ENCODE data around the gene ECE1. TPM values are rescaled to one million over a fixed set of nuclear protein-coding genes. Genes with fewer than 3 reads are reported as not detected.

The ECE1 gene
- total RNA-seq, 1 experiment from 2014 or later, result 192 TPM

GRCh38 chr1:21302747-21303715, 12.8 kb upstream of the ECE1 start:
- BruUV-seq (replicated peaks), result no TSS peak
- no peak for DNase-seq (ENCODE audit: low read depth, low spot score)
- TF ChIP-seq TCF7L2 (IDR thresholded peaks at IDR 0.05; ENCODE audit: low read depth, low read length) (no peak), SIN3A (IDR thresholded peaks at IDR 0.05; ENCODE audit: borderline replicate concordance, insufficient read depth, low read depth, low read length) (no peak), POLR2AphosphoS5 (IDR thresholded peaks at IDR 0.05; ENCODE audit: low read depth, low read length) (no peak), REST (IDR thresholded peaks at IDR 0.05; ENCODE audit: insufficient read depth in 1 of 2, low read depth in 2 of 2, low read length in 1 of 2) (no peak), CTCF (IDR thresholded peaks at IDR 0.05) (no peak)
- ChIA-PET POLR2A (no interaction called here), CTCF (no interaction called here)
- in situ Hi-C loops (cut with HindIII; ENCODE audit: low pct_unique_long_range_greater_than_20kb, low sequenced_read_pairs) (no loop called here), intact Hi-C loops (cut with micrococcal nuclease; ENCODE audit: unreplicated experiment) (loop anchor here (5.0 kb wide), 1 partner anchor 34 kb away; no protein-coding TSS in a partner anchor)
- Histone ChIP-seq H3K27ac (ENCODE audit: low read length) (peak overlapping the region; percentile 76), H3K4me1 (ENCODE audit: control insufficient read depth, insufficient read depth, low read length) (peaks cover 49% of the 10 kb centered on the region), H3K9me3 (ENCODE audit: control insufficient read depth, insufficient read depth, low read depth, low read length) (no peaks in the 10 kb centered on the region), H3K27me3 (ENCODE audit: control insufficient read depth, insufficient read depth, low read length) (no peaks in the 10 kb centered on the region), H3K4me3 (ENCODE audit: low read depth in 2 of 2, low read length in 2 of 2) (no peak overlapping the region), H3K36me3 (ENCODE audit: control insufficient read depth, insufficient read depth, low read length) (no peaks in the 10 kb centered on the region)
- peak; percentile 75 for ATAC-seq

GRCh38 chr1:21301794-21302440, 11.7 kb upstream of the ECE1 start:
- TF ChIP-seq CTCF (IDR thresholded peaks at IDR 0.05) (no peak), POLR2AphosphoS5 (IDR thresholded peaks at IDR 0.05; ENCODE audit: low read depth, low read length) (no peak), TCF7L2 (IDR thresholded peaks at IDR 0.05; ENCODE audit: low read depth, low read length) (no peak), REST (IDR thresholded peaks at IDR 0.05; ENCODE audit: insufficient read depth in 1 of 2, low read depth in 2 of 2, low read length in 1 of 2) (no peak), SIN3A (IDR thresholded peaks at IDR 0.05; ENCODE audit: borderline replicate concordance, insufficient read depth, low read depth, low read length) (no peak)
- Histone ChIP-seq H3K27me3 (ENCODE audit: control insufficient read depth, insufficient read depth, low read length) (no peaks in the 10 kb centered on the region), H3K27ac (ENCODE audit: low read length) (peak overlapping the region; percentile 56; the same call in 1 of the 2 replicates), H3K36me3 (ENCODE audit: control insufficient read depth, insufficient read depth, low read length) (no peaks in the 10 kb centered on the region), H3K4me3 (ENCODE audit: low read depth in 2 of 2, low read length in 2 of 2) (no peak overlapping the region), H3K9me3 (ENCODE audit: control insufficient read depth, insufficient read depth, low read depth, low read length) (no peaks in the 10 kb centered on the region), H3K4me1 (ENCODE audit: control insufficient read depth, insufficient read depth, low read length) (peaks cover 38% of the 10 kb centered on the region)
- no peak for DNase-seq (ENCODE audit: low read depth, low spot score)
- ChIA-PET POLR2A (interaction anchor here (0.7 kb wide), 1 partner anchor 28 kb away, joined by 10 read pairs; no protein-coding TSS in a partner anchor), CTCF (interaction anchor here (0.8 kb wide), 1 partner anchor 67 kb away, joined by 3 read pairs; no protein-coding TSS in a partner anchor)
- no TSS peak for BruUV-seq (replicated peaks)
- no peak for ATAC-seq
- intact Hi-C loops (cut with micrococcal nuclease; ENCODE audit: unreplicated experiment) (loop anchor here (5.0 kb wide), 1 partner anchor 35 kb away; no protein-coding TSS in a partner anchor), in situ Hi-C loops (cut with HindIII; ENCODE audit: low pct_unique_long_range_greater_than_20kb, low sequenced_read_pairs) (no loop called here)
